Neuronal stem cell (in vitro differentiated cells): ENCODE data around the gene EEF1G.
"Not testable (repeated sequence)": the region's sequence is repeated elsewhere in the genome, so short reads cannot be mapped to it uniquely, and the experiment has no call there.

Experiments used
- DNase-seq: peaks from one replicate; pipeline ENCODE4 v3.0.0-alpha.2; 2013; ENCODE audit warnings: low spot score
- H2AFZ ChIP-seq: one replicate; pipeline ENCODE4 v1.6.1; 2013; ENCODE audit warnings: mild to moderate bottlenecking, low read length, inconsistent platforms
- H2AK5ac ChIP-seq: 2 replicates; pipeline ENCODE4 v1.6.1; 2013; ENCODE audit warnings: low read depth, mild to moderate bottlenecking, inconsistent platforms, low read length, moderate library complexity, mixed read lengths
- H2BK120ac ChIP-seq: 2 replicates; pipeline ENCODE4 v1.6.1; 2013; ENCODE audit warnings: low read depth, mild to moderate bottlenecking, inconsistent platforms, low read length, moderate library complexity, mixed read lengths
- H2BK12ac ChIP-seq: one replicate; pipeline ENCODE4 v1.6.1; 2013; ENCODE audit warnings: low read length, inconsistent platforms
- H2BK15ac ChIP-seq: 2 replicates; pipeline ENCODE4 v1.6.1; 2013; ENCODE audit warnings: mild to moderate bottlenecking, low read length, inconsistent platforms, mixed read lengths
- H2BK5ac ChIP-seq: one replicate; pipeline ENCODE4 v1.6.1; 2013; ENCODE audit warnings: inconsistent platforms, mild to moderate bottlenecking, low read length, moderate library complexity
- H3K14ac ChIP-seq: one replicate; pipeline ENCODE4 v1.6.1; 2013; ENCODE audit warnings: low read length, inconsistent platforms
- H3K18ac ChIP-seq: 2 replicates; pipeline ENCODE4 v1.6.1; 2013; ENCODE audit warnings: low read length, inconsistent platforms
- H3K23ac ChIP-seq: 2 replicates; pipeline ENCODE4 v1.6.1; 2013; ENCODE audit warnings: low read depth, mild to moderate bottlenecking, mixed read lengths, low read length, inconsistent platforms; ENCODE audit not compliant: poor library complexity
- H3K27ac ChIP-seq: replicated peaks from 3 replicates; pipeline ENCODE4 v1.5.1; 2013; ENCODE audit warnings: low read length, inconsistent platforms
- H3K27me3 ChIP-seq, 3 experiments: 2 replicates each; pipeline ENCODE4 v1.6.1; 2013; ENCODE audit warnings: low read length in 3 of 3, mild to moderate bottlenecking in 2 of 3, inconsistent platforms in 1 of 3, low read depth in 1 of 3, mixed read lengths in 1 of 3, moderate library complexity in 1 of 3; ENCODE audit not compliant: control insufficient read depth in 3 of 3, insufficient read depth in 3 of 3
- H3K36me3 ChIP-seq, 2 donors: replicated peaks in 1 of 2; 2 replicates each; pipeline ENCODE4 v1.6.1; 2013; ENCODE audit warnings: low read length in 2 of 2; ENCODE audit not compliant: control insufficient read depth in 2 of 2, insufficient read depth in 2 of 2
- H3K4ac ChIP-seq: 2 replicates; pipeline ENCODE4 v1.6.1; 2013; ENCODE audit warnings: inconsistent platforms, mild to moderate bottlenecking, low read length, moderate library complexity
- H3K4me1 ChIP-seq, 2 donors: 1 replicate in 1 of 2; 2 replicates in 1 of 2; pipeline ENCODE4 v1.6.1; 2013; ENCODE audit warnings: low read length in 2 of 2, low read depth in 1 of 2; ENCODE audit not compliant: control insufficient read depth in 2 of 2, insufficient read depth in 1 of 2
- H3K4me2 ChIP-seq: one replicate; pipeline ENCODE4 v1.6.1; 2013; ENCODE audit warnings: mild to moderate bottlenecking, low read length, inconsistent platforms; ENCODE audit not compliant: insufficient read depth, poor library complexity, severe bottlenecking
- H3K4me3 ChIP-seq, 2 donors: 2 replicates each; pipeline ENCODE4 v1.5.1; 2013; ENCODE audit warnings: low read length in 2 of 2, mild to moderate bottlenecking in 2 of 2, inconsistent platforms in 1 of 2, moderate library complexity in 1 of 2
- H3K79me1 ChIP-seq: one replicate; pipeline ENCODE4 v1.6.1; 2013; ENCODE audit warnings: low read depth, mild to moderate bottlenecking, inconsistent platforms, low read length, moderate library complexity
- H3K9ac ChIP-seq: one replicate; pipeline ENCODE4 v1.6.1; 2013; ENCODE audit warnings: mild to moderate bottlenecking, low read depth, low read length, inconsistent platforms; ENCODE audit not compliant: poor library complexity
- H3K9me3 ChIP-seq, 2 donors: replicated peaks in 1 of 2; 2 replicates each; pipeline versions ENCODE3 to v1.6.1; 2013; ENCODE audit warnings: low read length in 2 of 2, mild to moderate bottlenecking in 2 of 2, inconsistent platforms in 1 of 2, low read depth in 1 of 2, mixed read lengths in 1 of 2, moderate library complexity in 1 of 2; ENCODE audit not compliant: control insufficient read depth in 2 of 2, insufficient read depth in 1 of 2
- H4K8ac ChIP-seq: one replicate; pipeline ENCODE4 v1.6.1; 2013; ENCODE audit warnings: low read depth, mild to moderate bottlenecking, inconsistent platforms, low read length, moderate library complexity
- H4K91ac ChIP-seq: one replicate; pipeline ENCODE4 v1.6.1; 2013; ENCODE audit warnings: low read length, low read depth, mild to moderate bottlenecking, inconsistent platforms; ENCODE audit not compliant: poor library complexity
- WGBS, 2 donors: extraction: QIAGEN DNeasy Blood & Tissue Kit; methylation state at CpG; one replicate each; pipeline ENCODE4 v1.1.7; 2013; ENCODE audit warnings: missing lambda C conversion rate in 2 of 2, mixed read lengths in 1 of 2; ENCODE audit not compliant: insufficient read length in 2 of 2, insufficient replicate concordance in 1 of 2; ENCODE audit errors: extremely low coverage in 2 of 2; 5-methylcytosine and 5-hydroxymethylcytosine counted together

EEF1G gene

DNA sequence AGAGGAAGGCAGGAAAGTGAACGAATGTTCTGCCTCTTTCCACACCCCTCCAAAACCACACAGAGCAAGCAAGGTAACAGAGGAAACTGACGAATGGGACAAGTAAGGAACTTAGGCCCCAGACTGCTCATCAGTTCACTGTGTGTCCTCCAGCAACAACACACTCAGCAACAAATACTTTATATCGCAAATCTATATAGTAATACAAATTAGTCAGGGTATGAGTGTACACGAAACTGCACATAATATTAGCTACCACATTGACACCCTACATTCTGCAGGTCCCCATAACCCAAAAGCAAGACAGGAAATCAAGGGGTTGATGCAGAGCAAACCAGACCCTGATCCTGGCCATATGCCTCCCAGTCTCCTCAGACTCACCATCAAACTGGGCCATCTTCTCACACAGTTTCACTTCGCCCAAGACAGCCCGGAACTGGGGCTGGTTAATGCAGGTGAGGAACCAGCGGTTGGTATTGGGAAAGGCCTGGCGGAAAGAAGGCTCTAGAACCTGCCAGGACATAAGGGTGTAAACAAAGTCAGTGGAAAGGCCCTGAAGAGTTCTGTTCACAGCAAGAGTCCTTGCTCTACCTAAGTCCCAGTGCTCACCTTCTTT is 6.6 kb downstream of the EEF1G start:
- H3K36me3 ChIP-seq, result peaks cover 49 to 96% of the 10 kb centered on the region in 2 donors
- no peak for DNase-seq
- H2AK5ac ChIP-seq, result no peak overlapping the region
- H3K4me1 ChIP-seq, result peaks cover 0 to 2% of the 10 kb centered on the region in 2 donors
- no peaks in the 10 kb centered on the region for H3K27me3 ChIP-seq
- H3K27ac ChIP-seq, result no peak overlapping the region
- no peak overlapping the region for H3K4me3 ChIP-seq
- no peak overlapping the region for H2BK5ac ChIP-seq
- H3K14ac ChIP-seq, result no peak overlapping the region
- H4K8ac ChIP-seq, result no peak overlapping the region
- H3K4ac ChIP-seq, result no peak overlapping the region
- no CpG with 5 or more reads among the region's 8 CpGs for WGBS, 2 donors
- H2BK12ac ChIP-seq, result no peak overlapping the region
- H2BK15ac ChIP-seq, result no peak overlapping the region
- no peaks in the 10 kb centered on the region for H3K9me3 ChIP-seq
- H3K9ac ChIP-seq, result no peak overlapping the region
- H4K91ac ChIP-seq, result no peak overlapping the region
- H3K79me1 ChIP-seq, result peaks cover 6% of the 10 kb centered on the region
- no peak overlapping the region for H3K18ac ChIP-seq
- no peak overlapping the region for H2BK120ac ChIP-seq
- H3K23ac ChIP-seq, result no peak overlapping the region
- no peak overlapping the region for H2AFZ ChIP-seq
- no peak overlapping the region for H3K4me2 ChIP-seq

DNA sequence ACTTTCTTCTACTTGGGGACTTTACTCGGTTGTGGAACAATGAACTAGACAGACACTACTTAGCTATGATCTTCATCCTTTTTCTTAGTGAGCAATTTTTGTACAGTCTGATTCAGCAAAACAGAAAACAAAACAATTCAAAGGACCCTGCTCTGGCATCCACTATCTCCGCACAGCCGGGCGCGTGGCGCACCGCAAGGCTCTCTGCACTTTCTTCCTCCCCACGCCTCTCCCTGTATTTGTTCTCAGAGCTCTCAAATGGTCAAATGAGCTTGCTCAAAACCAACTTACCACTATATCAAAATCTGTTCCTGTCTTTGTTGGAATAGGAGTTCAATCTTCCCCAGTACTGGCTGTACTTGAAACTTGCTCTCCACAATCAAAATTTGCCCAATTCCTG is 7.4 kb downstream of the EEF1G start:
- Histone ChIP-seq H3K27me3 (no peaks in the 10 kb centered on the region), H2BK5ac (no peak overlapping the region), H3K9ac (no peak overlapping the region), H4K91ac (no peak overlapping the region), H4K8ac (no peak overlapping the region), H2BK120ac (no peak overlapping the region), H3K4me1 (no peaks in the 10 kb centered on the region), H3K4me3 (no peak overlapping the region), H3K79me1 (peaks cover 1% of the 10 kb centered on the region), H3K4ac (no peak overlapping the region), H2AFZ (no peak overlapping the region), H3K9me3 (no peaks in the 10 kb centered on the region), H2BK15ac (no peak overlapping the region), H3K27ac (no peak overlapping the region), H2AK5ac (no peak overlapping the region), H3K36me3 (peaks cover 41 to 96% of the 10 kb centered on the region in 2 donors), H2BK12ac (no peak overlapping the region), H3K4me2 (no peak overlapping the region), H3K18ac (no peak overlapping the region), H3K14ac (no peak overlapping the region), H3K23ac (no peak overlapping the region)
- WGBS, 2 donors, result no CpG with 5 or more reads among the region's 8 CpGs
- no peak for DNase-seq

DNA sequence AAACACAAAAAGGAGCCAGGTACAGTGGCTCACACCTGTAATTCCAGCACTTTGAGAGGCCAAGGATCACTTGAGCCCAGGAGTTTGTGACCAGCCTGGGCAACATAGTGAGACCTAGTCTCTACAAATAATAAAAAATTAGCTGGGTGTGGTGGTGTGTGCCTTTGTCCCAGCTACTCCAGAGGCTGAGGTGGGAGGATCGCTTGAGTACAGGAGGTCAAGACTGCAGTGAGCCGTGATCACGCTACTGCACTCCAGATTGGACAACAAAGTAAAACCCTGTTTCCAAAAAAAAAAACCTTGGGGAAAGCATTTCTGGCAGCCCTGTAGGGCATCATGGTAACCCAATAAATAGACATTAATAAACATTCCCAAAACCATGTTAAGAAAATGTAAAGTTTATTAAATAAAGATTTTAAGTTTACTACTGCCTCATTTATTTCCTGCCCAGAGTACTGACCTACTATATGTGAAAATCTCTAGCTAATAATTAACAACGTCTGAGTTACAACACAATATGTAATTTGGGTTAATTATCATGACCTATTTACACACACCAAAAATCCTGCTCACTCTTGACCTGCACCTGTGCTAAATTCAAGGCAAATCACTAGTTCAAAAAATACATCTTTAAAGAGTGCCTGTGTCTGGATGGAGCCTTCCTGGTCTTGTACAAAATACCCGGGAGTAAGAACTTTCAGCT is 8.4 kb downstream of the EEF1G start:
- Histone ChIP-seq H4K91ac (no peak overlapping the region), H3K36me3 (peaks cover 34 to 96% of the 10 kb centered on the region in 2 donors), H3K27ac (no peak overlapping the region), H3K14ac (no peak overlapping the region), H4K8ac (no peak overlapping the region), H3K23ac (no peak overlapping the region), H3K79me1 (no peaks in the 10 kb centered on the region), H3K4me1 (peaks cover 0 to 2% of the 10 kb centered on the region in 2 donors), H2AFZ (no peak overlapping the region), H2AK5ac (no peak overlapping the region), H2BK15ac (no peak overlapping the region), H2BK120ac (no peak overlapping the region), H3K4me3 (no peak overlapping the region), H3K4me2 (no peak overlapping the region), H2BK12ac (no peak overlapping the region), H2BK5ac (no peak overlapping the region), H3K9me3 (no peaks in the 10 kb centered on the region), H3K9ac (no peak overlapping the region), H3K18ac (no peak overlapping the region), H3K4ac (no peak overlapping the region), H3K27me3 (no peaks in the 10 kb centered on the region)
- WGBS, 2 donors, result no CpG with 5 or more reads among the region's 5 CpGs
- no peak for DNase-seq

DNA sequence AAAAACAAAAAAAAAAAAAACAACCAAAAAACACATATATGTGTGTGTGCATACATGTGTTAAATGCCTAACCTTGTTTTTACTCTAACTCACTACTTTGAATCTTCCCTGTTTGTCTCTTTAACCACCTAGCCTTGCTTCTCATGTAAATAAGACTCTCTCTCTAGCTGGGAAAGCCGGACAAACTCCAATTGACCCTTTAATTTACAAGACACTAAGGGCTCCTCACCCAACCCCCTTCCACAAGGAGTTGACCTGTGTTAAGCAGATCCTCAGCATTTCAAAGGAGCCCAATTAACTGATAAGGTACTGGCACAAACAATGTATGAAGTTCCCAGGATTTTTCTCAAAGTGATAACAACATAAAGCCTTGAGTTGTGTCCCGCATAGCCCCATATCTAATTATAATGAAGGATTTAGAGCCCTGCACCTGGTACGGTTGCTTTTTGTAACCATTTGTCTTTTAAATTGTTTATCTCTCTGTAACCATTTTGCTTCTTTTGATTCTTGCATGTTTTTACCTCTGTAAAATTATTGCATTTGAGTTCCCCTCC is 11.9 kb downstream of the EEF1G start:
- not testable (repeated sequence) for H4K8ac ChIP-seq, H3K18ac ChIP-seq, H3K4me1 ChIP-seq, H2AK5ac ChIP-seq, H3K23ac ChIP-seq, H3K4me3 ChIP-seq, H2BK120ac ChIP-seq, H2BK5ac ChIP-seq, H3K14ac ChIP-seq, H4K91ac ChIP-seq, DNase-seq, H3K79me1 ChIP-seq, H2BK15ac ChIP-seq, H3K4ac ChIP-seq, H2BK12ac ChIP-seq, H3K4me2 ChIP-seq, H2AFZ ChIP-seq, H3K9ac ChIP-seq, H3K27me3 ChIP-seq, H3K9me3 ChIP-seq, H3K27ac ChIP-seq
- H3K36me3 ChIP-seq, result peaks cover 45 to 97% of the 10 kb centered on the region in 2 donors
- WGBS, 2 donors, result no CpG with 5 or more reads among the region's 3 CpGs
